ENCODE results near the gene SIGLEC8.
"Not testable (repeated sequence)": the region's sequence is repeated elsewhere in the genome, so short reads cannot be mapped to it uniquely, and the experiment has no call there.

The SIGLEC8 gene

GRCh38 chr19:51473009-51473707 lies 14.9 kb upstream of the SIGLEC8 start:
- DNase-seq (ENCODE audit: low spot score): peak; percentile 27

GRCh38 chr19:51472607-51473006 lies 14.4 kb upstream of the SIGLEC8 start:
- DNase-seq (ENCODE audit: low spot score): no peak

- no peak for DNase-seq (ENCODE audit: low spot score)
Observed at GRCh38 chr19:51471527-51471926, 13.3 kb upstream of the SIGLEC8 start.

- DNase-seq (ENCODE audit: low spot score): no peak
Observed at GRCh38 chr19:51470966-51471365, 12.7 kb upstream of the SIGLEC8 start.

GRCh38 chr19:51469629-51470028 lies 11.4 kb upstream of the SIGLEC8 start:
- no peak for DNase-seq (ENCODE audit: low spot score)

- no peak for DNase-seq (ENCODE audit: low spot score)
Observed at GRCh38 chr19:51469162-51469561, 10.9 kb upstream of the SIGLEC8 start.

- DNase-seq (ENCODE audit: low spot score): no peak
Observed at GRCh38 chr19:51468545-51468920, 10.3 kb upstream of the SIGLEC8 start.

- no peak for DNase-seq (ENCODE audit: low spot score)
Observed at GRCh38 chr19:51467864-51468544, 9.8 kb upstream of the SIGLEC8 start.

GRCh38 chr19:51466723-51467122 lies 8.5 kb upstream of the SIGLEC8 start:
- no peak for DNase-seq (ENCODE audit: low spot score)

- DNase-seq (ENCODE audit: low spot score): not testable (repeated sequence)
Observed at GRCh38 chr19:51463976-51464581, 5.8 kb upstream of the SIGLEC8 start.

GRCh38 chr19:51462681-51463080 lies 4.4 kb upstream of the SIGLEC8 start:
- no peak for DNase-seq (ENCODE audit: low spot score)

- DNase-seq (ENCODE audit: low spot score): no peak
Observed at GRCh38 chr19:51462276-51462675, 4.0 kb upstream of the SIGLEC8 start.

GRCh38 chr19:51461723-51462161 lies 3.5 kb upstream of the SIGLEC8 start:
- DNase-seq (ENCODE audit: low spot score): peak; percentile 30

- no peak for DNase-seq (ENCODE audit: low spot score)
Observed at GRCh38 chr19:51460164-51460992, 2.1 kb upstream of the SIGLEC8 start.

- DNase-seq (ENCODE audit: low spot score): no peak
Observed at GRCh38 chr19:51458899-51459505, 748 bp upstream of the SIGLEC8 start.

- no peak for DNase-seq (ENCODE audit: low spot score)
Observed at GRCh38 chr19:51457351-51458013, 772 bp downstream of the SIGLEC8 start.

GRCh38 chr19:51456541-51457290 lies 1.5 kb downstream of the SIGLEC8 start:
- no peak for DNase-seq (ENCODE audit: low spot score)

- no peak for DNase-seq (ENCODE audit: low spot score)
Observed at GRCh38 chr19:51450730-51451307, 7.4 kb downstream of the SIGLEC8 start.

- DNase-seq (ENCODE audit: low spot score): no peak
Observed at GRCh38 chr19:51448411-51449016, 9.7 kb downstream of the SIGLEC8 start.

- no peak for DNase-seq (ENCODE audit: low spot score)
Observed at GRCh38 chr19:51448011-51448410, 10.2 kb downstream of the SIGLEC8 start.
